Epithelial cell of proximal tubule (primary cell): ENCODE data around the gene DAND5. TPM values are rescaled to one million over a fixed set of nuclear protein-coding genes. Genes with fewer than 3 reads are reported as not detected.
A peak's percentile ranks its signal among the peaks of the same experiment; 100 is the strongest.

Source experiments
- DNase-seq: peaks from one replicate; pipeline ENCODE4 v3.0.0-alpha.2; 2011; ENCODE audit warnings: low read depth
- H3K4me3 ChIP-seq: 2 replicates; pipeline ENCODE4 v1.5.1; 2011; ENCODE audit warnings: low read depth, mild to moderate bottlenecking, low read length
- total RNA-seq: library from RNA; depleted of rRNA; stranded (reverse); fragments of >200 nt; gene quantifications from 2 replicates; pipeline ENCODE4 v1.2.3, GENCODE V29; 2015
- TF ChIP-seq, protein P1 (sequence below): conservative IDR thresholded peaks from 2 replicates; pipeline ENCODE4 v1.5.1; 2012; ENCODE audit warnings: low read depth, mild to moderate bottlenecking, low read length

Gene DAND5
- total RNA-seq, 1 donor from 2014 or later: 0.06 TPM

DNA sequence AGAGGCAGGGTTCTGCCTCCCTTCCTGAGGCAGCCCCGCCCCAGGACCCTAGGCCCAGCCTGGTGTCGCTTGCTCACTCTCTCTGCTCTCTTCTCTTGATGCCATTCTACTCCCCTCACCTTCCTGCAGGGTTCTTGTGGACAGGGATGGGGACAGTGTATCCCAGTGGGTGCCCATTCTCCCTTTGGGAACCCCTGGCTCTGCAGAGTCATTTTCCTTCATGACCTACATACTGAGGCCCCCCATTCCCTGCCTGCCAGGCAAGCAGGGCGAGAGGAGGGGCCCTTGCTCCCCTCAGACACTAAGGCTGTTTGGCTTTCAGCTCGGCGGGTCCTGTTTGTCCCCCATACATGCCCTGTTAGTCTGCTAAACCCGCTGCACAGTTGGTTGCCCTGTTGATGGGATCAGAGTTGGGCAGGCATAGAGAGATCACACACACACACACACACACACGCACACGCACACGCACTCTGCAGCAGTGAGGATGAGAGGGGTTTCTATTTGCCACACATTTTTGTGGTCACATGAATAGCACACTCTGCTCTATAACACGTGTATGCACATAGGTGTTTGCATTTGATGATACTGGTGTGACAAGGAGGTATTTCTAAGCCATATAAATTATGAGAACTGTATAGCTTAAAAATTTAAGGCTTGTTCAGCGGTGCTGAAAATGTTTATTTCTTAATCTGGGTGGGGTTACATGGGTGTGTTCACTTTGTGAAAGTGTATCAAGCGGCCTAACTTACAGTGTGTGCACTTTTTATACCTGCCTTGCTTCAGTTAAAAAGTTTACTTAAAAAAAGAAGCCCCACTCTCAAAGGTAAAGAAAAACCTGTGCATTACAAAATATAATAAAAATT lies 46.2 kb downstream of the DAND5 start:
- DNase-seq: no peak
- H3K4me3 ChIP-seq: no peak overlapping the region
- TF ChIP-seq, protein P1, sequence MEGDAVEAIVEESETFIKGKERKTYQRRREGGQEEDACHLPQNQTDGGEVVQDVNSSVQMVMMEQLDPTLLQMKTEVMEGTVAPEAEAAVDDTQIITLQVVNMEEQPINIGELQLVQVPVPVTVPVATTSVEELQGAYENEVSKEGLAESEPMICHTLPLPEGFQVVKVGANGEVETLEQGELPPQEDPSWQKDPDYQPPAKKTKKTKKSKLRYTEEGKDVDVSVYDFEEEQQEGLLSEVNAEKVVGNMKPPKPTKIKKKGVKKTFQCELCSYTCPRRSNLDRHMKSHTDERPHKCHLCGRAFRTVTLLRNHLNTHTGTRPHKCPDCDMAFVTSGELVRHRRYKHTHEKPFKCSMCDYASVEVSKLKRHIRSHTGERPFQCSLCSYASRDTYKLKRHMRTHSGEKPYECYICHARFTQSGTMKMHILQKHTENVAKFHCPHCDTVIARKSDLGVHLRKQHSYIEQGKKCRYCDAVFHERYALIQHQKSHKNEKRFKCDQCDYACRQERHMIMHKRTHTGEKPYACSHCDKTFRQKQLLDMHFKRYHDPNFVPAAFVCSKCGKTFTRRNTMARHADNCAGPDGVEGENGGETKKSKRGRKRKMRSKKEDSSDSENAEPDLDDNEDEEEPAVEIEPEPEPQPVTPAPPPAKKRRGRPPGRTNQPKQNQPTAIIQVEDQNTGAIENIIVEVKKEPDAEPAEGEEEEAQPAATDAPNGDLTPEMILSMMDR: no peak

DNA sequence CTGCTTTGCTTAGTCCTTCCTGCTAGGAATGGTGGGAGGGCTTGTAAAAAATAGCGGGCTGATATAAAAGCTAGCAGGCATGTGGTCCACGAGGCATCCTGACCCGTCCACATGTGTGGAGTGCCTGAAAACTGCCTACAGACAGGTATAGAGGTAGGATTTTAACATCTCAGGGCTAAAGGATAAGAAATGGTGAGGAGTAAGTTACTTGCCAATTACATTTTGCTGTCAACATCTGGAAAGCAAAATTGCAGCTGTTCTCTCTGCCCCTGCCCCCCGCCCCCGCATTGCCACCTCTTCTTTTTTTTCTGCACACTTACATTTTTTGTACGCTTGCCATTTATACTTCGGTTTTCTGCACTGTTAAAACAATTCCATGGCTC lies 46.9 kb downstream of the DAND5 start:
- TF ChIP-seq, protein P1: no peak
- peak overlapping the region; percentile 49 for H3K4me3 ChIP-seq
- DNase-seq: no peak

DNA sequence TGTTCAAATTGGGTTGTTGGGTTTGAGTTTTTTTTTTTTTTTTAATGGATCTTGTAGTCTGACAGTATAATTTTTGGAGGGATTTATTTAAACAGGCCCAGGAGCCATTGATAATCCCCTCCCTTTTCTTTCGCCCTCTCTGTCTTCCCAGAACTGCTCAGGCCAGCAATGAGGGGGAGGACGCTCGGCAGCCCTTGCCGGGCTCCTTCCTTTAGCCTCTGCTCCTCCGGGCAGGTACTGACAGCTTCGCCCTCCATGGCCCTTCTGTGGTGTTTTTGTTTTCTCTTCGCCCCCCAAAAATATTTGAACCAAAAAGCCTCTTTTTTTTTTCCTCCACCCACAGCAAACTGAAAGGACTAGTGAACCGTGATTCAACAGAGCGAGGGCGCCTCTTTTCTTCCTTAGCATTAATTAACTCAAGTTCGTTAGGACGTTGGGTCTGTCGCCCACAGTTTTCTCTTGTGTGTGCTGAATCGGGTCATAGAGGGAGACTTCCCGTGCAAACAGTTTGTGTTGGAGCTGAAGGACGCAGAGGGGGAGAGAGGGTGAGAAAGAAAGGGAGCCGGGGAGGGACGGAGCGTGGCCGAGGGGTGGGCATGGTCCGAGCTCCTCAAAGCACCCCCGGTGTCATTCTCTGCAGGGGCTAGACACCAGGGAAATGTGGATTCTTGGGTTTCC lies 47.4 kb downstream of the DAND5 start:
- H3K4me3 ChIP-seq: peak overlapping the region; percentile 49
- TF ChIP-seq, protein P1: no peak
- DNase-seq: no peak

DNA sequence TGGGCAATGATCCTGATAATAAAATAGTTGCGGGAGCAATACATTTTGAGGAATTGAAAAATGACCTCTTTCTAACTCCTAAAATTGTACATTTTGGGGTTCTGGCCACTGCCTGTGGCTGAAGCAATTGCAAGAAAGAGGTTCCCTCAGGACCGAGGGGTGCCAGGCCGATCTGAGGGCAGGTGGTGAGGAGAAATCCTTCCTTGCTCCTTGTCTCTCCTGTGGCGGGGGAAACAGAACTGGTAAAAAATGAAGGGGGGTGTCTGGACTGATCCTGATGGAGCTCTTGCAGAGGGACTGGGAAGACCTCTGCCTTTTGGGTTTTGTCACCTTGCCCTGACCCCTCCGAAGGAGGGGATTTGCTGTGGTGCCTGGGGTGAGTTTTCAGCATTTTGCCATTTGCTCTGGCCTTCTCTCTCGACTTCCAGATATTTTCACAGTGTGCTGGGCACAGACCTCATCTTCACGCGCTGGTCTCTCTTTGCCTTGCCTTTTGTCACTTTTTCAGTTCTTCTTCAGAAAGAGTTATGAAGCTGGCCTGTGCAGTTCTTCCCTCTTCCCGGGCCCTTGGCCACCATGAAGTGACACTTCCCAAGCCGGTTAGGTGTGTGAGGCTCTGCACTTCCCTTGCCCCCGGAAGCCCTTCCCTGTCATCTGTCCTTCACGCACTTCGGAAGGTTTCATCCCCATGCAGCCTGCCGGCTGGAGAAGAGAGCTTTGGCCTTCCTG lies 48.1 kb downstream of the DAND5 start:
- TF ChIP-seq, protein P1: no peak
- DNase-seq: no peak
- peak overlapping the region; percentile 49 for H3K4me3 ChIP-seq

DNA sequence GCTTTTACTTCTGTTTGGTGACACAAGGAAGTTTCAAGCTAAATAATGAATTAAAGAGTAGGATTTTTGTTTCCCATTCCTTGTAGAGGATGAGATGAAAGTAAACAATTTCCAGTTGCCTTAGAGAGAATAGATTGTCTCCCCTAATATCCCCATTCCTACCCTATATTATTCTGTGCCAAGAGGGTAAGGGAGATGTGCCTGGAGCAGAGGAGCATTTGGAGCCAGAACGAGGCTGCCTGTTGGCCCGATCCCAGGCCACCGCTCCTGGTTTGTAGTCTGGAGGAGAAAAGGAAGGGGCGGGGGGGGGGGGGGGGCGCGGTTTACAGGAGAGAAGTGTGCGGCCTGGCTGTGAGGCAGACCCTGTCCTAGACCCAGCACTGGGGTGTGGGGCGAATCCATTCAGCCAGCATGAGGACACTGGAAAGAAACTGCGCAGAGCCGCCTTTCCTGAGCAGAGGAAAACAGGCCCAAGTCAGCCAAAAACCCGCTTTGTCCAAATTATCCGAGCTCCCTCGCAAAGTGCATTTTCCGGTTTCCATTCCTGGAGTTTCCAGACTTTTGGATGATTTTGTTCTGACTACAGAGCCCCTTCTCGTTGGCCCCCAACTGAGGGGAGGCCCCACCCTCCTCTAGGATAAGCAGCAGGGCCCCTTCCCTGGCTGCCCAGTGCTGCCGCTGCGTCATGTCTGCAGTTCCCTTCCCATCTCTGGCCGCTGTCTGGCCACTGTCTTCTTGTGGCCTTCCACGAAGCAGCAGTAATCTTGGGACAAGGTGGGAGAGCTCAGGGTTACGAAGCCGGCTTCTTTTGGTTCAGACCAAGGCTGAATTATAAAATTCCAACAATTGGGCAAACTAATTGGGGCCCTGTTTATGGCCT lies 48.9 kb downstream of the DAND5 start:
- TF ChIP-seq, protein P1: no peak
- DNase-seq: no peak
- H3K4me3 ChIP-seq: no peak overlapping the region

DNA sequence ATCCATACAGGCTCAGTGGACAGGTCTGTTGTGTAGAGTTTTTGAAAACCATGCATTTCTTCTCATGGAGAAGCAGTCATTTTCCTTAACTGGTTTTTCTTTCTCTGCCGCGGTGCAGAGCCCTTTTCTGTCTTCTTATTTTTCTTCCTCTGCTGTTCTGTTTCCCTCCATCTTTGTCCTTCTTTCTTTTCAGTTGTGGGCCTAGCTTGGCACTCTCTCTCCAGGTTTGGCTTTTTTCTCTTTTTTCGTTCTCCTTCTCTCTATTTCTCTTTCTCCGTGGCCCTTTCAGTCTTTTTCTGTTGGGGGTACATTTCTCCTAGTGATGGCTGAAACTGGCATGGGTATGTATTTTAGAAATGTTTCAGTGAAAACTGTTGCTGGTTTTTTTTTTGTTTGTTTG lies 50.0 kb downstream of the DAND5 start:
- no peak overlapping the region for H3K4me3 ChIP-seq
- TF ChIP-seq, protein P1: no peak

More for the DNA sequence above, 50.0 kb downstream of the DAND5 start:
- DNase-seq: no peak
